SK-N-SH (cell line): ENCODE results near the gene TRAPPC13.

ENCODE experiments used
- CTCF ChIP-seq: fragments of 200-600 bp; sonication (generic); IDR thresholded peaks from 2 replicates; pipeline ENCODE4 v1.6.1; 2017; ENCODE audit warnings: antibody characterized with exemption, mild to moderate bottlenecking, moderate library complexity
- FOSL2 ChIP-seq: IDR thresholded peaks from 2 replicates; pipeline ENCODE4 v1.4.0; 2012; ENCODE audit warnings: low read depth, mild to moderate bottlenecking, moderate library complexity, borderline replicate concordance
- MEF2A ChIP-seq: IDR thresholded peaks from 2 replicates; pipeline ENCODE4 v1.4.0; 2012; ENCODE audit warnings: low read depth, borderline replicate concordance
- USF2 ChIP-seq: fragments of 150-350 bp; IDR thresholded peaks from 2 replicates; pipeline ENCODE4 v1.6.1; 2017; ENCODE audit warnings: antibody characterized with exemption, low read length, low read depth, borderline replicate concordance

- no peak for TF ChIP-seq FOSL2
- no peak for TF ChIP-seq CTCF
- no peak for TF ChIP-seq USF2
- TF ChIP-seq MEF2A, result no peak
Observed at GRCh38 chr5:65707663-65708062, 82.8 kb downstream of the TRAPPC13 start.
